Esophagus mucosa (tissue), 1 donor: ENCODE measurements around the gene MEGF11. TPM values are rescaled to one million over a fixed set of nuclear protein-coding genes. Genes with fewer than 3 reads are reported as not detected.
"Not testable (repeated sequence)": the region's sequence is repeated elsewhere in the genome, so short reads cannot be mapped to it uniquely, and the experiment has no call there.

Experiments used
- ATAC-seq: fragments of 200-7000 bp; cut with Tn5 transposase; one replicate; pipeline ENCODE4 v1.9.1; 2020
- total RNA-seq: library from RNA; stranded (reverse); gene quantifications from one replicate; pipeline ENCODE4 v1.2.4, GENCODE V29; 2023
- donor health status: DM: yes; HTN: yes; CAD: no.

Gene MEGF11
- total RNA-seq, 1 donor from 2014 or later: not detected

- no peak for ATAC-seq
These were observed 380.3 kb downstream of the MEGF11 start for GRCh38 chr15:65873256-65873655.

- ATAC-seq: not testable (repeated sequence)
These were observed 381.0 kb downstream of the MEGF11 start for GRCh38 chr15:65872596-65872995.

- ATAC-seq: not testable (repeated sequence)
These were observed 381.7 kb downstream of the MEGF11 start for GRCh38 chr15:65871886-65872285.

- peak; percentile 63 for ATAC-seq
These were observed 382.5 kb downstream of the MEGF11 start for GRCh38 chr15:65870889-65871533.

GRCh38 chr15:65869954-65870871 is 383.3 kb downstream of the MEGF11 start:
- peak; percentile 74 for ATAC-seq

GRCh38 chr15:65869126-65869953 is 384.2 kb downstream of the MEGF11 start, which contains the start of gene RAB11A:
Gene RAB11A, plus strand, starts transcription at chr15:65869491. Its CDS starts 95 bp downstream, at chr15:65869586.
- peak; percentile 94 for ATAC-seq

- ATAC-seq: no peak
These were observed 384.9 kb downstream of the MEGF11 start for GRCh38 chr15:65868546-65869125.

GRCh38 chr15:65867933-65868332 is 385.6 kb downstream of the MEGF11 start:
- ATAC-seq: not testable (repeated sequence)

- ATAC-seq: no peak
These were observed 386.3 kb downstream of the MEGF11 start for GRCh38 chr15:65867244-65867643.

- ATAC-seq: no peak
These were observed 390.4 kb downstream of the MEGF11 start for GRCh38 chr15:65863106-65863505.

GRCh38 chr15:65862682-65863081 is 390.9 kb downstream of the MEGF11 start:
- ATAC-seq: peak; percentile 85

GRCh38 chr15:65857718-65858402 is 395.7 kb downstream of the MEGF11 start:
- no peak for ATAC-seq

- peak; percentile 66 for ATAC-seq
These were observed 396.6 kb downstream of the MEGF11 start for GRCh38 chr15:65856821-65857455.

- no peak for ATAC-seq
These were observed 401.6 kb downstream of the MEGF11 start for GRCh38 chr15:65851981-65852380.

- ATAC-seq: no peak
These were observed 405.6 kb downstream of the MEGF11 start for GRCh38 chr15:65847989-65848388.

- ATAC-seq: no peak
These were observed 407.6 kb downstream of the MEGF11 start for GRCh38 chr15:65845826-65846519.
